B cell (primary cell): ENCODE results near the gene ANKRD28. TPM values are rescaled to one million over a fixed set of nuclear protein-coding genes. Genes with fewer than 3 reads are reported as not detected.

Experiments used
- ATAC-seq: fragments of 200-7000 bp; cut with Tn5 transposase; one replicate; pipeline ENCODE4 v1.10.0; 2021; ENCODE audit warnings: low read depth, mild to moderate bottlenecking, moderate number of reproducible peaks, moderate library complexity
- CTCF ChIA-PET: fragments of 350-600 bp; sonication (Branson Sonifier 250); formaldehyde crosslinking; loops from one replicate; lab custom pipeline; 2021; ENCODE audit warnings: antibody characterized with exemption, inconsistent platforms; lab: Charles Lee
- POLR2A ChIA-PET: fragments of 350-600 bp; sonication (Branson Sonifier 250); formaldehyde crosslinking; loops from one replicate; lab custom pipeline; 2021; ENCODE audit warnings: antibody characterized with exemption; lab: Charles Lee
- DNase-seq: peaks from one replicate; pipeline ENCODE4 v3.0.0; 2013
- H2AFZ ChIP-seq: 2 replicates; pipeline ENCODE4 v1.6.1; 2012; ENCODE audit warnings: mild to moderate bottlenecking, low read depth, low read length; ENCODE audit not compliant: insufficient read depth, poor library complexity, severe bottlenecking
- H3K27ac ChIP-seq, 2 donors: 1 replicate in 1 of 2; 2 replicates in 1 of 2; pipeline ENCODE4 v1.5.1; 2012 to 2013; ENCODE audit warnings: low read length in 2 of 2, mild to moderate bottlenecking in 2 of 2, moderate library complexity in 1 of 2
- H3K27me3 ChIP-seq, 4 experiments: fragments of 200-600 bp in 1 of 4; sonication (generic) in 1 of 4; replicated peaks in 1 of 4; 1 replicate in 2 of 4; 2 replicates in 2 of 4; pipeline versions ENCODE4 v1.6.1 to v1.7.0; 2013 to 2016; ENCODE audit warnings: low read length in 3 of 4, mild to moderate bottlenecking in 2 of 4, mixed read lengths in 1 of 4, moderate library complexity in 1 of 4; ENCODE audit not compliant: insufficient read depth in 4 of 4, control insufficient read depth in 3 of 4; ENCODE audit errors: control extremely low read depth in 1 of 4
- H3K36me3 ChIP-seq, 2 experiments: replicated peaks in 1 of 2; 1 replicate in 1 of 2; 2 replicates in 1 of 2; pipeline versions ENCODE4 v1.6.1 to v1.7.1; 2013; ENCODE audit warnings: low read length in 1 of 2; ENCODE audit not compliant: insufficient read depth in 2 of 2, control insufficient read depth in 1 of 2; ENCODE audit errors: control extremely low read depth in 1 of 2, extremely low read depth in 1 of 2
- H3K4me1 ChIP-seq, 2 donors: fragments of 200-600 bp in 1 of 2; sonication (generic) in 1 of 2; 1 replicate in 1 of 2; 2 replicates in 1 of 2; pipeline versions ENCODE4 v1.5.1 to v1.6.1; 2013 to 2017; ENCODE audit warnings: low read length in 2 of 2; ENCODE audit not compliant: control insufficient read depth in 2 of 2, insufficient read depth in 2 of 2
- H3K4me2 ChIP-seq: replicated peaks from 2 replicates; pipeline ENCODE3; 2012; ENCODE audit warnings: mild to moderate bottlenecking, low read depth, low read length; ENCODE audit not compliant: poor library complexity, severe bottlenecking
- H3K4me3 ChIP-seq, 5 experiments: fragments of 200-600 bp in 1 of 5; sonication (generic) in 1 of 5; 1 replicate in 3 of 5; 2 replicates in 2 of 5; pipeline versions ENCODE4 v1.5.1 to v1.7.0; 2011 to 2016; ENCODE audit warnings: low read length in 4 of 5, mild to moderate bottlenecking in 4 of 5, low read depth in 2 of 5, control low read depth in 1 of 5, moderate library complexity in 1 of 5; ENCODE audit not compliant: insufficient read depth in 1 of 5; ENCODE audit errors: control extremely low read depth in 1 of 5, extremely low read depth in 1 of 5
- H3K79me2 ChIP-seq: fragments of 200-600 bp; sonication (generic); one replicate; pipeline ENCODE4 v1.6.0; 2016; ENCODE audit warnings: low read length; ENCODE audit not compliant: control insufficient read depth, insufficient read depth
- H3K9ac ChIP-seq: fragments of 200-600 bp; sonication (generic); 2 replicates; pipeline ENCODE4 v1.6.1; 2017; ENCODE audit warnings: mild to moderate bottlenecking, low read length, moderate library complexity
- H3K9me3 ChIP-seq, 3 donors: one replicate each; pipeline versions ENCODE4 v1.6.1 to v1.7.1; 2013; ENCODE audit warnings: low read length in 2 of 3; ENCODE audit not compliant: control insufficient read depth in 2 of 3, insufficient read depth in 1 of 3; ENCODE audit errors: control extremely low read depth in 1 of 3
- H4K20me1 ChIP-seq: 2 replicates; pipeline ENCODE4 v1.6.0; 2012; ENCODE audit warnings: mild to moderate bottlenecking, low read length; ENCODE audit not compliant: insufficient read depth, control insufficient read depth, poor library complexity, severe bottlenecking
- H3K27ac Mint-ChIP-seq: one replicate; pipeline ENCODE4 v1.8.0; 2021; ENCODE audit warnings: mixed read lengths
- H3K27me3 Mint-ChIP-seq: one replicate; pipeline ENCODE4 v1.8.0; 2021; ENCODE audit warnings: mixed read lengths
- H3K4me1 Mint-ChIP-seq: one replicate; pipeline ENCODE4 v1.8.0; 2021; ENCODE audit warnings: mixed read lengths
- H3K4me3 Mint-ChIP-seq: one replicate; pipeline ENCODE4 v1.8.0; 2021; ENCODE audit warnings: mixed read lengths
- H3K9me3 Mint-ChIP-seq: one replicate; pipeline ENCODE4 v1.8.0; 2022; ENCODE audit warnings: mixed read lengths; ENCODE audit not compliant: insufficient read depth
- EZH2 ChIP-seq: IDR thresholded peaks from 2 replicates; pipeline ENCODE4 v1.6.1; 2012; ENCODE audit warnings: borderline replicate concordance, low read depth, mild to moderate bottlenecking, moderate library complexity, low read length; ENCODE audit not compliant: insufficient read depth, poor library complexity, severe bottlenecking
- WGBS: methylation state at CpG from one replicate; pipeline ENCODE4 v1.1.5; 2013; ENCODE audit warnings: missing lambda C conversion rate; ENCODE audit not compliant: insufficient coverage; 5-methylcytosine and 5-hydroxymethylcytosine counted together
- intact Hi-C: fragments of 100-400 bp; cut with micrococcal nuclease; formaldehyde crosslinking; loops from one replicate; pipeline ENCODE4 v1.10.0; 2022
- polyA plus RNA-seq: library from polyadenylated mRNA; depleted of rRNA; stranded (reverse); fragments of >200 nt; gene quantifications from 2 replicates; pipeline ENCODE4 v1.2.3, GENCODE V29; 2012
- total RNA-seq, 2 donors: library from RNA; stranded (reverse); fragments of 120-200 nt in 1 of 2; gene quantifications; 1 replicate in 1 of 2; 2 replicates in 1 of 2; pipeline versions ENCODE4 v1.2.3 to v1.2.4, GENCODE V29; 2013 to 2022
- TF ChIP-seq, protein P1 (sequence below): fragments of 200-600 bp; IDR thresholded peaks from one replicate; pipeline ENCODE4 v1.8.0; 2022; ENCODE audit warnings: antibody characterized with exemption, mild to moderate bottlenecking

Gene ANKRD28
- total and polyA plus RNA-seq, 2 donors (not counting 1 experiment from before 2014, with no cell fraction given) = 20.7 to 37.4 TPM

DNA sequence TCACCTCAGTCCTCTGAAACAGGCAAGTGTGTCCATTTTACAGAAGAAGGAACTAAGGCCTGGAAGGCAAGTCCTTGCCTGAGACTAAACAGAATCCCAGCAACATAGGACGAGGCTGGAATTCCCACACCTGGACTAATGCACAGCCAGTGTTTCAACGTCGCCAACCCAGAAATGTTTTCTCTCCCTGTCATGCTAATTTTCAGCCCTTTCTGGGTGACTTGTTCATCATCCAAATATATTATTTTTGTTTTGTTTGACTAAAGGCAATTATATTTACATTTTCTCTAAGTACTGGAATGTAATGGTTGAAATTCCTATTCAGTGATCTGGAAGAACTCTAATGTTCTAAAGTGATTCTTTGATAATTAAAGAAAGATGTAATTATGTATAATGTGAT lies 144.5 kb downstream of the ANKRD28 start:
- CTCF ChIA-PET = no interaction called here
- 100% methylated on average over 1 of the region's 3 CpGs for WGBS
- H3K27ac ChIP-seq = no peak overlapping the region

DNA sequence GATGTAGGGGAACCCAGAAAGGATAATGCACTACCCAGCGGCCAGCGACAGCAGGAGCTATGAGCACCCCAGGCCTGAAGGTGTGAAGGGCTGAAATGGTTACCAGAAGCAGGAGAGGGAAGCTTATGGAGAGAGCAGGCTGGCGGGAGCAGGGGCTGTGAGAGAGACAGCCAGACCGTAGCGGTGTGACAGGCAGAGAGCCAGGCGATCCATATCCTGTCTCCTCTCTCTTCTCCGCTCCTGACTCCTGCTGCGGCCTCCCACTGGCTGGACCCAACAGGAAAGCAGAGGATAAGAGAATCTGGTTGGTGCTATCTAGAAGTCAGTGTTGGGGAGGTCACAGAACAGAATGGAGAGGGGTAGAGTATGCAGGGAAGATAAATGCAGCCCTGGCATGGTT lies 146.4 kb downstream of the ANKRD28 start:
- Histone ChIP-seq H3K27ac (no peak overlapping the region), H3K36me3 (no peaks in the 10 kb centered on the region), H3K4me1 (peaks cover 36 to 40% of the 10 kb centered on the region in 2 donors), H3K27me3 (no peaks in the 10 kb centered on the region), H3K9ac (no peak overlapping the region), H3K9me3 (peaks cover 0 to 15% (median 13%) of the 10 kb centered on the region in 3 donors), H3K79me2 (no peaks in the 10 kb centered on the region), H3K4me2 (no peak overlapping the region), H2AFZ (no peak overlapping the region), H3K4me3 (no peak overlapping the region), H4K20me1 (no peaks in the 10 kb centered on the region)
- ChIA-PET POLR2A (no interaction called here), CTCF (no interaction called here)
- peaks cover 40% of the 10 kb centered on the region for H3K4me1 Mint-ChIP-seq
- H3K27me3 Mint-ChIP-seq = no peaks in the 10 kb centered on the region
- peaks cover 3% of the 10 kb centered on the region for H3K9me3 Mint-ChIP-seq
- DNase-seq (no peak), ATAC-seq (no peak)
- no peak overlapping the region for H3K4me3 Mint-ChIP-seq
- H3K27ac Mint-ChIP-seq = no peak overlapping the region
- TF ChIP-seq, protein P1, sequence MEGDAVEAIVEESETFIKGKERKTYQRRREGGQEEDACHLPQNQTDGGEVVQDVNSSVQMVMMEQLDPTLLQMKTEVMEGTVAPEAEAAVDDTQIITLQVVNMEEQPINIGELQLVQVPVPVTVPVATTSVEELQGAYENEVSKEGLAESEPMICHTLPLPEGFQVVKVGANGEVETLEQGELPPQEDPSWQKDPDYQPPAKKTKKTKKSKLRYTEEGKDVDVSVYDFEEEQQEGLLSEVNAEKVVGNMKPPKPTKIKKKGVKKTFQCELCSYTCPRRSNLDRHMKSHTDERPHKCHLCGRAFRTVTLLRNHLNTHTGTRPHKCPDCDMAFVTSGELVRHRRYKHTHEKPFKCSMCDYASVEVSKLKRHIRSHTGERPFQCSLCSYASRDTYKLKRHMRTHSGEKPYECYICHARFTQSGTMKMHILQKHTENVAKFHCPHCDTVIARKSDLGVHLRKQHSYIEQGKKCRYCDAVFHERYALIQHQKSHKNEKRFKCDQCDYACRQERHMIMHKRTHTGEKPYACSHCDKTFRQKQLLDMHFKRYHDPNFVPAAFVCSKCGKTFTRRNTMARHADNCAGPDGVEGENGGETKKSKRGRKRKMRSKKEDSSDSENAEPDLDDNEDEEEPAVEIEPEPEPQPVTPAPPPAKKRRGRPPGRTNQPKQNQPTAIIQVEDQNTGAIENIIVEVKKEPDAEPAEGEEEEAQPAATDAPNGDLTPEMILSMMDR = no peak
- TF ChIP-seq EZH2 = no peak
- intact Hi-C loops = no loop called here
- 89% methylated on average over 6 of the region's 8 CpGs for WGBS

More for the DNA sequence above, 144.5 kb downstream of the ANKRD28 start:
- H3K4me1 Mint-ChIP-seq = peaks cover 23% of the 10 kb centered on the region
- intact Hi-C loops = no loop called here
- peaks cover 6% of the 10 kb centered on the region for H3K9me3 Mint-ChIP-seq
- H3K4me3 ChIP-seq = no peak overlapping the region
- H3K4me2 ChIP-seq = no peak overlapping the region
- TF ChIP-seq, protein P1 = no peak
- TF ChIP-seq EZH2 = no peak
- no peak for DNase-seq
- POLR2A ChIA-PET = no interaction called here
- no peaks in the 10 kb centered on the region for H4K20me1 ChIP-seq
- no peak overlapping the region for H3K9ac ChIP-seq
- H3K27ac Mint-ChIP-seq = no peak overlapping the region
- peaks cover 1 to 31% (median 22%) of the 10 kb centered on the region in 3 donors for H3K9me3 ChIP-seq
- H3K36me3 ChIP-seq = no peaks in the 10 kb centered on the region
- no peak for ATAC-seq
- H2AFZ ChIP-seq = no peak overlapping the region
- H3K4me1 ChIP-seq = peaks cover 18 to 22% of the 10 kb centered on the region in 2 donors
- no peaks in the 10 kb centered on the region for H3K27me3 ChIP-seq
- no peaks in the 10 kb centered on the region for H3K79me2 ChIP-seq
- H3K4me3 Mint-ChIP-seq = no peak overlapping the region
- H3K27me3 Mint-ChIP-seq = no peaks in the 10 kb centered on the region
